GM12892 (cell line): ENCODE data around the gene CRYGC.

Source experiments
- POLR2A ChIP-seq: IDR thresholded peaks from 2 replicates; pipeline ENCODE4 v1.6.1; 2011; ENCODE audit warnings: low read depth, low read length, control low read depth
- POLR2AphosphoS5 ChIP-seq: IDR thresholded peaks from 2 replicates; pipeline ENCODE4 v1.6.1; 2011; ENCODE audit warnings: low read depth, low read length, control low read depth
- TAF1 ChIP-seq: IDR thresholded peaks from 2 replicates; pipeline ENCODE4 v1.6.1; 2011; ENCODE audit warnings: low read depth, mild to moderate bottlenecking, control low read depth, low read length, borderline replicate concordance

GRCh38 chr2:208098267-208098666 lies 31.4 kb downstream of the CRYGC start:
- no peak for TF ChIP-seq POLR2AphosphoS5
- TF ChIP-seq POLR2A, result no peak
- TF ChIP-seq TAF1, result no peak
